Effector CD8-positive, alpha-beta T cell (primary cell): ENCODE results near the gene VAT1L.

Experiments used
- DNase-seq: peaks from one replicate; lab custom pipeline; 2025; lab: John Stamatoyannopoulos, UW

The VAT1L gene

GRCh38 chr16:77781091-77781490 is 7.3 kb upstream of the VAT1L start:
- no peak for DNase-seq

- DNase-seq: no peak
These were observed 5.7 kb upstream of the VAT1L start for GRCh38 chr16:77782694-77783093.

GRCh38 chr16:77784441-77785372 is 3.7 kb upstream of the VAT1L start:
- no peak for DNase-seq

GRCh38 chr16:77785373-77785764 is 3.0 kb upstream of the VAT1L start:
- no peak for DNase-seq

GRCh38 chr16:77786186-77786847 is 2.0 kb upstream of the VAT1L start:
- DNase-seq: no peak

- DNase-seq: no peak
These were observed 912 bp upstream of the VAT1L start for GRCh38 chr16:77787452-77787851.

- DNase-seq: no peak
These were observed 983 bp downstream of the VAT1L start for GRCh38 chr16:77789085-77790008.

GRCh38 chr16:77790009-77790372 is 1.6 kb downstream of the VAT1L start:
- DNase-seq: no peak

GRCh38 chr16:77790912-77791311 is 2.5 kb downstream of the VAT1L start:
- no peak for DNase-seq

GRCh38 chr16:77793417-77793816 is 5.1 kb downstream of the VAT1L start:
- no peak for DNase-seq

GRCh38 chr16:77794586-77794985 is 6.2 kb downstream of the VAT1L start:
- DNase-seq: no peak

GRCh38 chr16:77801817-77802216 is 13.5 kb downstream of the VAT1L start:
- DNase-seq: no peak

- DNase-seq: no peak
These were observed 17.0 kb downstream of the VAT1L start for GRCh38 chr16:77805398-77805797.

- no peak for DNase-seq
These were observed 18.7 kb downstream of the VAT1L start for GRCh38 chr16:77807021-77807420.

GRCh38 chr16:77812856-77813500 is 24.6 kb downstream of the VAT1L start:
- DNase-seq: no peak

- no peak for DNase-seq
These were observed 27.9 kb downstream of the VAT1L start for GRCh38 chr16:77816293-77816692.

- DNase-seq: no peak
These were observed 32.0 kb downstream of the VAT1L start for GRCh38 chr16:77820340-77820739.

- DNase-seq: no peak
These were observed 34.3 kb downstream of the VAT1L start for GRCh38 chr16:77822661-77823060.

- no peak for DNase-seq
These were observed 34.7 kb downstream of the VAT1L start for GRCh38 chr16:77823067-77823466.

- no peak for DNase-seq
These were observed 36.8 kb downstream of the VAT1L start for GRCh38 chr16:77825196-77825595.

GRCh38 chr16:77827032-77827431 is 38.7 kb downstream of the VAT1L start:
- DNase-seq: no peak
